Gastroesophageal sphincter (tissue), 4 donors: ENCODE results near the gene COL4A2. TPM values are rescaled to one million over a fixed set of nuclear protein-coding genes. Genes with fewer than 3 reads are reported as not detected.

Experiments used
- ATAC-seq: fragments of 150-250 bp; one replicate; pipeline ENCODE4 v1.9.1; 2016; ENCODE audit warnings: mild to moderate bottlenecking, moderate library complexity
- H3K27ac ChIP-seq, 4 donors: fragments of 200-600 bp; sonication (generic) in 3 of 4; 1 replicate in 3 of 4; 2 replicates in 1 of 4; pipeline ENCODE4 v1.5.1; 2016 to 2019
- H3K27me3 ChIP-seq: fragments of 200-600 bp; sonication (generic); one replicate; pipeline ENCODE4 v1.5.1; 2019
- H3K36me3 ChIP-seq, 2 donors: fragments of 200-600 bp; sonication (generic); one replicate each; pipeline ENCODE4 v1.5.1; 2019; ENCODE audit warnings: control low read depth in 1 of 2
- H3K4me1 ChIP-seq, 3 donors: fragments of 200-600 bp; sonication (generic); 1 replicate in 2 of 3; 2 replicates in 1 of 3; pipeline ENCODE4 v1.5.1; 2016 to 2019; ENCODE audit warnings: control low read depth in 2 of 3
- H3K4me3 ChIP-seq, 2 donors: fragments of 200-600 bp; sonication (generic); one replicate each; pipeline ENCODE4 v1.5.1; 2019; ENCODE audit warnings: mild to moderate bottlenecking in 1 of 2, moderate library complexity in 1 of 2
- H3K9me3 ChIP-seq, 3 donors: fragments of 200-600 bp; sonication (generic); one replicate each; pipeline ENCODE4 v1.5.1; 2017 to 2019; ENCODE audit warnings: control low read depth in 2 of 3
- EP300 ChIP-seq: sonication (generic); formaldehyde crosslinking; IDR thresholded peaks from one replicate; pipeline ENCODE4 v1.6.1; 2017; ENCODE audit warnings: antibody characterized with exemption, mild to moderate bottlenecking
- POLR2A ChIP-seq, 2 donors: fragments of 450-650 bp; IDR thresholded peaks; one replicate each; pipeline ENCODE4 v1.6.1; 2017; ENCODE audit warnings: antibody characterized with exemption in 2 of 2, mild to moderate bottlenecking in 2 of 2, moderate library complexity in 1 of 2
- POLR2AphosphoS5 ChIP-seq: sonication (generic); formaldehyde crosslinking; IDR thresholded peaks from one replicate; pipeline ENCODE4 v1.6.1; 2017; ENCODE audit warnings: antibody characterized with exemption
- WGBS, 2 donors: methylation state at CpG; one replicate each; pipeline ENCODE4 v1.1.5; 2018; ENCODE audit warnings: low coverage in 1 of 2; 5-methylcytosine and 5-hydroxymethylcytosine counted together
- total RNA-seq, 4 donors: library from RNA; depleted of rRNA; stranded (reverse); fragments of >200 nt; gene quantifications; one replicate each; pipeline ENCODE4 v1.1.0, GENCODE V29; 2016
- TF ChIP-seq, protein P1 (sequence below), 4 experiments: fragments of 200-600 bp in 2 of 4; fragments of 450-650 bp in 2 of 4; sonication (generic) in 1 of 4; IDR thresholded peaks; one replicate each; pipeline ENCODE4 v1.5.1; 2017 to 2019; ENCODE audit warnings: antibody characterized with exemption in 4 of 4, mild to moderate bottlenecking in 2 of 4, moderate library complexity in 2 of 4

COL4A2 gene
- total RNA-seq, 4 donors from 2014 or later: 478 to 945 (median 543) TPM

DNA sequence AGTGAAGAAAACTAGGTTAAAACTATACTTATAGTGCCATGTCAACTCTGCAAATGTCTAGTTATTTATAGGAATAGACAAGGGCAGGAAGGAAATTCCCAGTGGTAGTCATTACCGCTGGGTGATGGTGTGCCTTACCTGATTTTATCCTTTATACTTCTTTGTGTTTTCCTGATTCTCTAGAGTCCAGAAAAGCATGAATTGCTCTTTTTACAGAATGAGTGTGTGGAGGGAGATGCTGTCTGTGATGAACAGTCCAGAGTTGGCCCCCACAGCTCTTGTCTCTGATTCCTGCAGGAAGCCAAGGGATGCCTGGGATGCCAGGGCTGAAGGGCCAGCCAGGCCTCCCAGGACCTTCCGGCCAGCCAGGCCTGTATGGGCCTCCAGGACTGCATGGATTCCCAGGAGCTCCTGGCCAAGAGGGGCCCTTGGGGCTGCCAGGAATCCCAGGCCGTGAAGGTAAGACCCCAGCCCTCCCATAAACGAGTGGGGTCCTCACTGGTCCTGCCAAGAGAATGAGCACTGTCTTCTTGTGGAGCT lies 170.7 kb downstream of the COL4A2 start:
- no peak overlapping the region for H3K4me3 ChIP-seq
- H3K9me3 ChIP-seq: no peaks in the 10 kb centered on the region
- TF ChIP-seq, protein P1, sequence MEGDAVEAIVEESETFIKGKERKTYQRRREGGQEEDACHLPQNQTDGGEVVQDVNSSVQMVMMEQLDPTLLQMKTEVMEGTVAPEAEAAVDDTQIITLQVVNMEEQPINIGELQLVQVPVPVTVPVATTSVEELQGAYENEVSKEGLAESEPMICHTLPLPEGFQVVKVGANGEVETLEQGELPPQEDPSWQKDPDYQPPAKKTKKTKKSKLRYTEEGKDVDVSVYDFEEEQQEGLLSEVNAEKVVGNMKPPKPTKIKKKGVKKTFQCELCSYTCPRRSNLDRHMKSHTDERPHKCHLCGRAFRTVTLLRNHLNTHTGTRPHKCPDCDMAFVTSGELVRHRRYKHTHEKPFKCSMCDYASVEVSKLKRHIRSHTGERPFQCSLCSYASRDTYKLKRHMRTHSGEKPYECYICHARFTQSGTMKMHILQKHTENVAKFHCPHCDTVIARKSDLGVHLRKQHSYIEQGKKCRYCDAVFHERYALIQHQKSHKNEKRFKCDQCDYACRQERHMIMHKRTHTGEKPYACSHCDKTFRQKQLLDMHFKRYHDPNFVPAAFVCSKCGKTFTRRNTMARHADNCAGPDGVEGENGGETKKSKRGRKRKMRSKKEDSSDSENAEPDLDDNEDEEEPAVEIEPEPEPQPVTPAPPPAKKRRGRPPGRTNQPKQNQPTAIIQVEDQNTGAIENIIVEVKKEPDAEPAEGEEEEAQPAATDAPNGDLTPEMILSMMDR (IDR thresholded peaks at IDR 0.05): no peak
- TF ChIP-seq POLR2AphosphoS5 (no peak), POLR2A (IDR thresholded peaks at IDR 0.05) (no peak), EP300 (no peak)
- H3K27me3 ChIP-seq: no peaks in the 10 kb centered on the region
- ATAC-seq: peak; percentile 59
- 70 to 71% methylated on average over 1 to 2 of the region's 4 CpGs for WGBS, 2 donors
- peak overlapping the region in 3 of 4 donors; percentile 56 to 74 (median 65) for H3K27ac ChIP-seq
- H3K4me1 ChIP-seq: peaks cover 0 to 35% (median 0%) of the 10 kb centered on the region in 3 donors
- peaks cover 0 to 87% of the 10 kb centered on the region in 2 donors for H3K36me3 ChIP-seq

GRCh38 chr13:110478405-110479214 lies 171.5 kb downstream of the COL4A2 start:
- H3K27ac ChIP-seq: peak overlapping the region in 3 of 4 donors; percentile 56 to 74 (median 65)
- peak; percentile 17 for ATAC-seq
- no peaks in the 10 kb centered on the region for H3K27me3 ChIP-seq
- peaks cover 0 to 35% (median 0%) of the 10 kb centered on the region in 3 donors for H3K4me1 ChIP-seq
- TF ChIP-seq EP300: no peak
- TF ChIP-seq, protein P1 (IDR thresholded peaks at IDR 0.05): no peak
- TF ChIP-seq POLR2AphosphoS5: no peak
- TF ChIP-seq POLR2A (IDR thresholded peaks at IDR 0.05): no peak
- peaks cover 0 to 87% of the 10 kb centered on the region in 2 donors for H3K36me3 ChIP-seq
- no peaks in the 10 kb centered on the region for H3K9me3 ChIP-seq
- WGBS, 2 donors: 80 to 81% methylated on average over 2 to 5 of the region's 16 CpGs
- no peak overlapping the region for H3K4me3 ChIP-seq

GRCh38 chr13:110479215-110479545 lies 172.1 kb downstream of the COL4A2 start:
- Histone ChIP-seq H3K4me3 (no peak overlapping the region), H3K27me3 (no peaks in the 10 kb centered on the region), H3K36me3 (peaks cover 0 to 87% of the 10 kb centered on the region in 2 donors), H3K4me1 (peaks cover 0 to 35% (median 0%) of the 10 kb centered on the region in 3 donors), H3K9me3 (no peaks in the 10 kb centered on the region), H3K27ac (peak overlapping the region; percentile 47 to 74 (median 60))
- ATAC-seq: no peak
- TF ChIP-seq, protein P1 (IDR thresholded peaks at IDR 0.05): no peak
- TF ChIP-seq POLR2A (IDR thresholded peaks at IDR 0.05) (no peak), EP300 (no peak), POLR2AphosphoS5 (no peak)
- WGBS, 2 donors: 76% methylated on average over 5 of the region's 6 CpGs; no CpG with 5 or more reads in 1 of the 2 donors

GRCh38 chr13:110479648-110480047 lies 172.6 kb downstream of the COL4A2 start:
- peak; percentile 7 for ATAC-seq
- H3K27me3 ChIP-seq: no peaks in the 10 kb centered on the region
- peak overlapping the region; percentile 47 to 74 (median 60) for H3K27ac ChIP-seq
- H3K36me3 ChIP-seq: peaks cover 0 to 87% of the 10 kb centered on the region in 2 donors
- 55 to 70% methylated on average over 4 to 7 of the region's 11 CpGs for WGBS, 2 donors
- H3K4me3 ChIP-seq: no peak overlapping the region
- H3K9me3 ChIP-seq: no peaks in the 10 kb centered on the region
- TF ChIP-seq POLR2AphosphoS5: no peak
- no peak for TF ChIP-seq EP300
- TF ChIP-seq POLR2A (IDR thresholded peaks at IDR 0.05): no peak
- peaks cover 0 to 35% (median 0%) of the 10 kb centered on the region in 3 donors for H3K4me1 ChIP-seq

- peak overlapping the region; percentile 47 to 74 (median 60) for H3K27ac ChIP-seq
Measured at GRCh38 chr13:110480161-110480560, 173.1 kb downstream of the COL4A2 start.

More at GRCh38 chr13:110480161-110480560, 173.1 kb downstream of the COL4A2 start:
- peaks cover 0 to 87% of the 10 kb centered on the region in 2 donors for H3K36me3 ChIP-seq
- H3K4me3 ChIP-seq: no peak overlapping the region
- no peaks in the 10 kb centered on the region for H3K9me3 ChIP-seq
- TF ChIP-seq POLR2A (IDR thresholded peaks at IDR 0.05) (no peak), EP300 (no peak), POLR2AphosphoS5 (no peak)
- TF ChIP-seq, protein P1 (IDR thresholded peaks at IDR 0.05): no peak
- no peaks in the 10 kb centered on the region for H3K27me3 ChIP-seq
- WGBS, 2 donors: no CpG with 5 or more reads among the region's 5 CpGs
- peaks cover 0 to 35% (median 0%) of the 10 kb centered on the region in 3 donors for H3K4me1 ChIP-seq
- no peak for ATAC-seq
